GM18951 (cell line): ENCODE measurements around the gene TGFB1I1.

Source experiments
- POLR2A ChIP-seq: IDR thresholded peaks from 4 replicates; pipeline ENCODE4 v1.6.1; 2011; ENCODE audit warnings: mild to moderate bottlenecking; ENCODE audit not compliant: insufficient read length, insufficient read depth; ENCODE audit errors: extremely low read depth
- in situ Hi-C: fragments of 300-500 bp; cut with MboI; formaldehyde crosslinking; loops from one replicate; pipeline ENCODE4 v1.12.0; 2022; ENCODE audit warnings: low sequenced_read_pairs, mixed read lengths, inconsistent platforms; ENCODE audit not compliant: unreplicated experiment

TGFB1I1 gene

DNA sequence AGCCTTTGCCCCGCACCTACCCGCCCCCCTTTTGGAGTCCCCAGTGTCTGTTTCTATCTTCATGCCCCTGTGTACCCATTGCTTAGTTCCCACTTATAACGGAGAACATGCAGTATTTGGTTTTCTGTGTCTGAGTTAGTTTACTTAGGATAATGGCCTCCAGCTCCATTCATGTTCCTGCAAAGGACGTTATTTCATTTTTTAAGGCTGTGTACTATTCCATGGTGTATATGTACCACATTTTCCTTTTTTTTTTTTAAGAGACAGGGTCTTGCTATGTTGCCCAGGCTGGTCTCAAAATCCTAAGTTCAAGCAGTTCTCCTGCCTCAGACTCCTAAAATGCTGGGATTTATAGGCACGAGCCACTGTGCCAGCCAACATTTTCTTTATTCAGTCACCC lies 4.1 kb upstream of the TGFB1I1 start:
- in situ Hi-C loops = loop anchor here (25.0 kb wide), 1 partner anchor 394 kb away; the partner anchor contains the start of gene ZNF267
- no peak for TF ChIP-seq POLR2A

DNA sequence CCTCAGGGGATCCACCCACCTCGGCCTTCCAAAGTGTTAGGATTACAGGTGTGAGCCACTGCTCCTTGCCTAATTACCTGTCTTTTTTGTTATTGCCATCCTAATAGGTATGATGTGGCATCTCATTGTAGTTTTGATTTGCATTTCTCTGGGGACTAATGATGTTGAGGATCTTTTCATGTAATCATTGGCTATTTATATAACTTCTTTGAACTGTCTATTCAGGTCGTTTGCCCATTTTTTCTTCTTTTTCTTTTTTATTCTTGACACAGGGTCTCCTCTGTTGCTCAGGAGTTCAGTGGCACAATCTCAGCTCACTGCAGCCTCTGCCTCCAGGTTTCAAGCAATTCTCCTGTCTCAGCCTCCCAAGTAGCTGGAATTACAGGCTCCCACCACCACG lies 1.3 kb upstream of the TGFB1I1 start:
- in situ Hi-C loops = loop anchor here (25.0 kb wide), 1 partner anchor 392 kb away; the partner anchor contains the start of gene ZNF267
- no peak for TF ChIP-seq POLR2A

GRCh38 chr16:31471241-31471874 lies 594 bp upstream of the TGFB1I1 start:
- no peak for TF ChIP-seq POLR2A
- in situ Hi-C loops = loop anchor here (25.0 kb wide), 1 partner anchor 391 kb away; the partner anchor contains the start of gene ZNF267

DNA sequence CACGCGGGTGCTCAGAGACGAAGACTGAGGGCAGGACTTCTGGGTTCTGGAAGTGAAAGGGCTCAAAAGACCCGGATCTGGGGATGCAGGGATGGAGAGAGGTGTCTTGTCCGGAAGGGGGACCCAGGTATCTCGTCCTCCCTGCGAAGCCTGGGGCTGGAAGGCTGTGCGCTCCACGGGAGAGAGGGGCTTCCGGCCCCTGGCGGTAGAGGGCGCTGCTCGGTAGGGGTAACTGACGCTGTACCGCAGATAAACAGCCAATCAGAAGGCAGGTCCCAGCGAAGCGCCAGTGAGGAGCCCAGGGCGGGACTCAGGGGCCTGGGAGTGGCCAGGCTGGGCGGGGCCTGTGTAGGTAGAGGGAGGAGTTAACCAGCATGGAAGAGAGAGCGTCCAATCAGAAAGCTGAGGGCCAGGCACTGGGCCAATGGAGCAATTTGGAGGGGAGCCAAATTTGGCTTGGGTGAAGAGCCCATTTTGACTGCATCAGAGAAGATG lies 804 bp downstream of the TGFB1I1 start:
- in situ Hi-C loops = loop anchor here (25.0 kb wide), 1 partner anchor 390 kb away; the partner anchor contains the start of gene ZNF267

GRCh38 chr16:31473264-31473984 lies 1.5 kb downstream of the TGFB1I1 start:
- in situ Hi-C loops = loop anchor here (25.0 kb wide), 1 partner anchor 389 kb away; the partner anchor contains the start of gene ZNF267
- no peak for TF ChIP-seq POLR2A

More for the DNA sequence above, 804 bp downstream of the TGFB1I1 start:
- no peak for TF ChIP-seq POLR2A

DNA sequence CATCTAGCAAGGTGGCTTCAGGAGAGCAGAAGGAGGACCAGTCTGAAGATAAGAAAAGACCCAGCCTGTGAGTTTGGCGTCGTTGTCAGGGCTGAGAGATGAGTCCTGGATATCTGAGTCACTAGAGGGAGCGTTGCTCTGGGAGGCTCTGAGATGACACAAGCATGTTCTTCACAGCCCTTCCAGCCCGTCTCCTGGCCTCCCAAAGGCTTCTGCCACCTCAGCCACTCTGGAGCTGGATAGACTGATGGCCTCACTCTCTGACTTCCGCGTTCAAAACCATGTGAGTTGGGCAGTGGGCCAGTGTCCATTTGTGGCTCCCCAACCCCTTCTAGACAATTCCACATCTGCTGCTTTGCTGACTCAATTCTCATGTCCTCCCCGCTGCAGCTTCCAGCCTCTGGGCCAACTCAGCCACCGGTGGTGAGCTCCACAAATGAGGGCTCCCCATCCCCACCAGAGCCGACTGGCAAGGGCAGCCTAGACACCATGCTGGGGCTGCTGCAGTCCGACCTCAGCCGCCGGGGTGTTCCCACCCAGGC lies 2.3 kb downstream of the TGFB1I1 start:
- in situ Hi-C loops = loop anchor here (25.0 kb wide), 1 partner anchor 388 kb away; the partner anchor contains the start of gene ZNF267
- TF ChIP-seq POLR2A = no peak

DNA sequence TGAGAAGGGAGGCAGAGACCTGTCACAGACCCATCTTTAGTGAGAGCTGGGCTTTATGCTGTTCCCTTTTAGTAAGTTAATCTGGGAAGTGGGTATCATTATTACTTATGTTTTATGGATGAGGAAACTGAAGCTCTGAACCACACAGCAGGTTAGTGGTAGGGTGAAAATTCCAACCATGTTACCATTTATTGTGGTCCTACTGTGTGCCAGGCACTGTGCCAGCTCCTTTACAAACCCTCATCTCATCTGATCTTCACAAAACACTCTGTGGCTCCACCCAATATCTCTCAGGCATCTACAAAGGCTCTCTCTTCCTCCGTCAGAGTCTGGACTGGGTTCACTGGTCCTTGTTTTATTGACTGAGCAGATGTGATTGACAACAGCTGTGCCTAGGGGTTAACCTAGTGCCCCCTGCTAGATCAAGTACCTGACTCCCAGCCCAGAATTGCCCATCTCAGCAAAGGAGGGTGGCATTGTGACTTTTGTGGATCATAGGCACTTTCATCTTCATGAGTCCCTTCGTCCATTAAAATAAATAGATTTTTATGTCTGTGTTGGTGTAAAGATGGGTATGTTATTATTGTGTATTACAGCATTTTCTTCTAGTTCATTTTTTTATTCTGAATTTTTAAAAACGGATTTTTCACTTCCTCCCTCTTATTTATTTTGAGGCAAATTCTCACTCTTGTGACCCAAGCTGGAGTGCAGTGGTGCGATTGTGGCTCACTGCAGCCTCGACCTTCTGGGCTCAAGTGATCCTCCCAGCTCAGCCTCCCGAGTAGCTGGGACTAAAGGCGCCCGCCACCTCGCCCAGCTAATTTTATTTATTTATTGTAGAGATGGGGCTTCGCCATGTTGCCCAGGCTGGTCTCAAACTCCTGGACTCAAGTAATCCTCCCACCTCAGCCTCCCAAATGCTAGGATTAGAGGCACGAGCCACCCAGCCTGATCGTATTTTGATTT lies 3.1 kb downstream of the TGFB1I1 start:
- in situ Hi-C loops = loop anchor here (25.0 kb wide), 1 partner anchor 387 kb away; the partner anchor contains the start of gene ZNF267
- no peak for TF ChIP-seq POLR2A

GRCh38 chr16:31475946-31476302 lies 4.0 kb downstream of the TGFB1I1 start:
- in situ Hi-C loops = no loop called here
- TF ChIP-seq POLR2A = no peak

DNA sequence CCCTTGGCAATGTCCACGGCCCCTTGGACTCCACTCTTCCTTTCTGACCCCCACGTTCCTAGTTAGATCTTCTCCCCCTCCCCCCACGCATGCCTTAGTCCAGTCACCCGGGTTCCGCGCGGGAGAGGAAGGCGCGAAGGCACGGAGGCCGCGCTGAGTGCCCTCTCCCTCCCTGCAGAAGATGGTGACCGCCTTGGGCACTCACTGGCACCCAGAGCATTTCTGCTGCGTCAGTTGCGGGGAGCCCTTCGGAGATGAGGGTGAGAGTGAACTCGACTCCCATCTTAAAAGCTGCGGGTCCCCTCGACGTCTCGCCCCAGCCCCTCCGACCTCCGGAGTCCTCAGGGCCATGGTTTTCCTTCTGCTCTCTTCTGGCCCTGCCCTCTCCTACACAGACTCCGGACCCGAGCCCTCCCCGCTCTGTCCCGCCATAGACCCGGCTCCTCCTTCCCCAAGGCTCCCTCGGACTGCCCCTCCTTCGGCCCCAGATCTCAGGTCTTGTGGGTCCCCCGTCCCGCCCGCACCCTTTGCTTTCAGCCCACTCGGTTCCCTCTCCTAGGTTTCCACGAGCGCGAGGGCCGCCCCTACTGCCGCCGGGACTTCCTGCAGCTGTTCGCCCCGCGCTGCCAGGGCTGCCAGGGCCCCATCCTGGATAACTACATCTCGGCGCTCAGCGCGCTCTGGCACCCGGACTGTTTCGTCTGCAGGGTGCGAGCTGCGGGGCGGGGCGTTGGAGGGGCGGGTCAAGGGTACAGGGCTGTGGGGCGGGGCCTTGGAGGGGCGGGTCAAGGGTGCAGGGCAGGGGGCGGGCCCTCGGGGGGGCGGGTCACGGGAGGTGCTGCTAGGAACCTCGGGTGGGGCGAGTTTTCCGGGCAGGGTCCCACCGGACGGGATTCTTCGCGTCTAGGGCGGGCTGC lies 4.6 kb downstream of the TGFB1I1 start:
- peak; percentile 53 for TF ChIP-seq POLR2A
- in situ Hi-C loops = no loop called here

GRCh38 chr16:31477220-31478216 lies 5.6 kb downstream of the TGFB1I1 start:
- in situ Hi-C loops = no loop called here
- no peak for TF ChIP-seq POLR2A

DNA sequence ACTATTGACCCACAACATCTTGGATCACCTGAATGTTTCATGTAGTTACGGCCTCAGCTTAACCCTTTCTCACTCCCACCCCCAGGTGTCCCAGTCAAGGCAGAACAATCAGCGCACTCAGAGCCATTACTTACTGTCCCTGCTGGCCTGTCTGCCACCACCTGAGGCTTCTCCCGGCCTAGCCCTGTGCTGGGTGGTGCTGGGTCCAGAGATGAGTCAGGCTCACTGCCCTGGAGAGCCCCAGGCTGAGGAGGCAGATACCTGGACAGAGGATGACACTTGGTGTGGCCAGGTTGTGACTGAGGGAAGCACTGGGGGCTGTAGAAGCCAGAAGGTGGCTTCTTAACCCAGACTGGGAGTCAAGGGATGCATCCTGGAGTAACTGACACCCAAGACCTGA lies 7.0 kb downstream of the TGFB1I1 start:
- no peak for TF ChIP-seq POLR2A
- in situ Hi-C loops = no loop called here

DNA sequence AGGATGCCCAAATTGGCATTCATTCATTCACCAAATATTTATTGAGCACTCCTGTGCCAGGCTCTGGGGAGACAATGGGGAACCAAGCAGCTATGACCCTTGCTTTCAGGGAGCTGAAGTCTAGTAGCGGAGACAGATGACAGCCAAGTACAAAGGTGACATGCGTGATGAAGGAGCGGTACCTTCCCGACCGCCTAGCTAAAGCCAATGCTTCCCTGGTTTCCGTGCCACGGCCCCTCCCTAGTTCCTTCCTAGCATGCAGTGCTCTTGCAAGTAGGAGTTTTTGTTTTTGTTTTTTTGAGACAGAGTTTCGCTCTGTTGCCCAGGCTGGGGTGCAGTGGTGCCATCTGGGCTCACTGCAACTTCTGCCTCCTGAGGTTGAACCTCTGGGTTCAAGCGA lies 7.8 kb downstream of the TGFB1I1 start:
- TF ChIP-seq POLR2A = no peak

More for the DNA sequence above, 7.8 kb downstream of the TGFB1I1 start:
- in situ Hi-C loops = no loop called here
